ENCODE data around the gene NAE1. TPM values are rescaled to one million over a fixed set of nuclear protein-coding genes. Genes with fewer than 3 reads are reported as not detected.

Gene NAE1
- total and polyA plus RNA-seq, 8 donors = 4.5 to 72.1 (median 28.8) TPM

DNA sequence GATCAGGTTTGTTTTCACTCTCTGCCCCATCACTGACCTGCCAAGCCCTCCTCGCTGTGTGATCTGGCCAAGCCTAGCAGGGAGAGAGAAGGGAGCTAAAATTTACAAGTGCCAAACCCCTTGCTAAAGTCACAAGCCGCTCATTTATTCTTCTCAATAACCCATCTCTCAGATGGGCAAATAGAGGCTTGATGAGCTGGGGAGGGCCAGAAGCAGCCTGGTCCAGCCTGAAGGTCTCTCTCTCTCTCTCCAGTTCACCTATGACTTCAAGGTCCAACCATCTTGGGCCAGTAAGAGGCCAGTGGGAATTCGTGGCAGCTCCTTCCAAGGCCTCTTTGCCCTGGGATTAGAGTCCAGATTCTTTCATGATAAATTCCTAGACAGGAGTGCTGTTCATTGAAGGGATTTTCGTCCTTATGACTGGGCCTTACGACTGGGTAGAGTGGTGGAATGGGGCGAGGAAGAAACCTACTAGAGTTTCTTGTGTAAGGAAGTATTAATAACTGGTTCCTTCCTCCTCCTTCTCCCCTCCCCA is 16.8 kb upstream of the NAE1 start:
- 68 to 78% (median 74%) methylated on average over 6 of the region's 6 CpGs for WGBS, 5 donors
- intact Hi-C loops (cut with DNase I; ENCODE audit: low total_unique reads) = no loop called here
- no peak overlapping the region for H3K27ac ChIP-seq
- TF ChIP-seq POLR2A (IDR thresholded peaks at IDR 0.05) (no peak), CTCF (IDR thresholded peaks at IDR 0.05) (no peak), POLR2AphosphoS5 (IDR thresholded peaks at IDR 0.05) (no peak), EP300 (IDR thresholded peaks at IDR 0.05) (no peak)
- no peaks in the 10 kb centered on the region for H3K36me3 ChIP-seq
- H3K4me1 ChIP-seq = peaks cover 14 to 20% (median 16%) of the 10 kb centered on the region in 4 donors
- DNase-seq = no peak
- no peaks in the 10 kb centered on the region for H3K9me3 ChIP-seq
- no peak overlapping the region for H3K4me3 ChIP-seq
- peaks cover 5 to 71% (median 36%) of the 10 kb centered on the region in 3 donors for H3K27me3 ChIP-seq

DNA sequence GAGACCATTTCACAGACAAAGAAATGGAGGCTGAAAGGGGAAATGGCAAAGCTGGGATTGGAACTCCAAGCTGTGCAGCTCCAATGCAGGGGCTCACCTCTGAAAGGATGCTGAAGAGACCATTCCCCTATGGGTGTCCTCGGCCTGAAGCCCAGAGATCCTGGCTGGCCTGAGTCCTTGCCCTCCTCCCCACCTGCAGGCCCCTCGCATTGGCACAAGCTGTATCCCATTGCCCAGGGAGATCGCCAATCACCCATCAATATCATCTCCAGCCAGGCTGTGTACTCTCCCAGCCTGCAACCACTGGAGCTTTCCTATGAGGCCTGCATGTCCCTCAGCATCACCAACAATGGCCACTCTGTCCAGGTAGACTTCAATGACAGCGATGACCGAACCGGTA is 16.1 kb upstream of the NAE1 start:
- WGBS, 5 donors = 87 to 95% (median 93%) methylated on average over 6 of the region's 6 CpGs
- H3K27ac ChIP-seq = no peak overlapping the region
- H3K9me3 ChIP-seq = no peaks in the 10 kb centered on the region
- intact Hi-C loops (cut with DNase I; ENCODE audit: low total_unique reads) = no loop called here
- no peaks in the 10 kb centered on the region for H3K36me3 ChIP-seq
- DNase-seq = no peak
- no peak for TF ChIP-seq CTCF (IDR thresholded peaks at IDR 0.05)
- no peak for TF ChIP-seq EP300 (IDR thresholded peaks at IDR 0.05)
- no peak for TF ChIP-seq POLR2AphosphoS5 (IDR thresholded peaks at IDR 0.05)
- TF ChIP-seq POLR2A (IDR thresholded peaks at IDR 0.05) = no peak
- H3K4me3 ChIP-seq = no peak overlapping the region
- peaks cover 5 to 71% (median 36%) of the 10 kb centered on the region in 3 donors for H3K27me3 ChIP-seq
- peaks cover 14 to 20% (median 16%) of the 10 kb centered on the region in 4 donors for H3K4me1 ChIP-seq

- Histone ChIP-seq H3K36me3 (no peaks in the 10 kb centered on the region), H3K27ac (no peak overlapping the region), H3K9me3 (no peaks in the 10 kb centered on the region), H3K27me3 (peaks cover 5 to 71% (median 36%) of the 10 kb centered on the region in 3 donors), H3K4me1 (peaks cover 14 to 20% (median 16%) of the 10 kb centered on the region in 4 donors), H3K4me3 (no peak overlapping the region)
- TF ChIP-seq POLR2AphosphoS5 (IDR thresholded peaks at IDR 0.05) = no peak
- TF ChIP-seq POLR2A (IDR thresholded peaks at IDR 0.05) = no peak
- no peak for TF ChIP-seq EP300 (IDR thresholded peaks at IDR 0.05)
- no peak for TF ChIP-seq CTCF (IDR thresholded peaks at IDR 0.05)
- intact Hi-C loops (cut with DNase I; ENCODE audit: low total_unique reads) = no loop called here
- no peak for DNase-seq
- 74 to 100% (median 94%) methylated on average over 1 of the region's 1 CpG for WGBS, 5 donors
These were observed 15.5 kb upstream of the NAE1 start for GRCh38 chr16:66846266-66846665.

DNA sequence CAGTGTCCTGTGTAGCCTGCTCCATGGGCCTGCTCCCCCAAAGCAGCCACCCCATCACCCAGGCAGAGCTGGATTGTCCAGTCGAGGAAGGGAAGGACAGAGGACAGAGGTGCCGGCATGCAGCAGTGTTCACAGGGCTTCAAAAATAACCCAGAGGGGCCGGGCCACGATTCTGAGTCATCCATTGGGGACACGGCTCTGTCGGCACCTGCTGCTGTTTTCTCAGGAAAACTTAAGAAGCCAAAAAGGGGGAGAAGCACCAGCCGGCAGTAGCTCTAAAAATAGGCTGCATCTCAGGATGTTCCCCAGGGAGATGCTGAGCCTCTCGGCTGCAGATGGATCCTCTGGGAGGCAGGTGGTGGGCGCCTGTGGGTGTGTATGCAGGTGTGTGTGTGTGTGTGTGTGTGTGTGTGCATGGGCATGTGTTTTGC is 15.0 kb upstream of the NAE1 start:
- DNase-seq = no peak
- intact Hi-C loops (cut with DNase I; ENCODE audit: low total_unique reads) = no loop called here
- Histone ChIP-seq H3K4me3 (no peak overlapping the region), H3K4me1 (peaks cover 14 to 20% (median 16%) of the 10 kb centered on the region in 4 donors), H3K27me3 (peaks cover 5 to 71% (median 36%) of the 10 kb centered on the region in 3 donors), H3K36me3 (no peaks in the 10 kb centered on the region), H3K9me3 (no peaks in the 10 kb centered on the region), H3K27ac (no peak overlapping the region)
- TF ChIP-seq EP300 (IDR thresholded peaks at IDR 0.05) (no peak), POLR2AphosphoS5 (IDR thresholded peaks at IDR 0.05) (no peak), CTCF (IDR thresholded peaks at IDR 0.05) (no peak), POLR2A (IDR thresholded peaks at IDR 0.05) (no peak)
- 58 to 73% (median 62%) methylated on average over 9 of the region's 9 CpGs for WGBS, 5 donors
